Measurements from ENCODE around the gene PEAR1.
"Not testable (repeated sequence)": the region's sequence is repeated elsewhere in the genome, so short reads cannot be mapped to it uniquely, and the experiment has no call there.

The PEAR1 gene

DNA sequence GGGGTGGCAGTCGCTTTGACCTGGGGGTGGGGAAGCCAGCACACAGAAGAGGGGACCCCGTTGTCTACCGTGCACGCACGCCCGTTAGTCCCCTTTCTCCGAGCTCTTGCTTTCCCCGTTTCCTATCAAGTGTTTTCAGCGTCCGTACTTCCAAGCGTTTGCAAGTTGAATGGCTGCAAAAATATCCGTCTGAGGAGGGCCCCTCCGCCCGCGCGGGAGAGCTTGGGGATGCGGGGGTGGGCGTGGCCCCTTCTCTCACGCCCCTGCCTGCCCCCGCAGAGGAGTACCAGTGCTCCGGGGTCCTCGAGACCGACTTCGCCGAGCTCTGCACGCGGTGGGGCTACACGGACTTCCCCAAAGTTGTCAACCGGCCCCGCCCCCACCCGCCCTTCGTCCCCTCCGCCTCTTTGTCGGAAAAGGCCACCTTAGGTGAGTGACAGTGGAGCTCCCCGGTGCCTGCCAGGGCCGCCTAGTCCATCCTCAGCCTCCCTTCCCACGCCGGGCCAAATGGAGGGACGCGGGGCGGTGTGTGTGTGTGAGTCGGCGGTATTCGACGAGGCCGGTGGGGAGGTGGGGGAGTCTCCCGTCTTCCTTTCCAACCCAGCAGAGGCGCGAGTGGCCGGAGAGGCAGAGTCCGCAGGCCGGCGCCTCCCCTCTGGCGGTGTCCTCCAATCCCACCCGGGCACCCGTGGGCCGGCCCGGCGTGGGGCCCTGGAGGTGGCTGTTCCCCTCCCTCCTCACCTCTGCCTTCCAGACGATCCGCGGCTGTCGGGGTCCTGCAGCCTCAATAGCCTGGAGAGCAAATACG lies 30.4 kb downstream of the PEAR1 start:
- DNase-seq, result no peak

DNA sequence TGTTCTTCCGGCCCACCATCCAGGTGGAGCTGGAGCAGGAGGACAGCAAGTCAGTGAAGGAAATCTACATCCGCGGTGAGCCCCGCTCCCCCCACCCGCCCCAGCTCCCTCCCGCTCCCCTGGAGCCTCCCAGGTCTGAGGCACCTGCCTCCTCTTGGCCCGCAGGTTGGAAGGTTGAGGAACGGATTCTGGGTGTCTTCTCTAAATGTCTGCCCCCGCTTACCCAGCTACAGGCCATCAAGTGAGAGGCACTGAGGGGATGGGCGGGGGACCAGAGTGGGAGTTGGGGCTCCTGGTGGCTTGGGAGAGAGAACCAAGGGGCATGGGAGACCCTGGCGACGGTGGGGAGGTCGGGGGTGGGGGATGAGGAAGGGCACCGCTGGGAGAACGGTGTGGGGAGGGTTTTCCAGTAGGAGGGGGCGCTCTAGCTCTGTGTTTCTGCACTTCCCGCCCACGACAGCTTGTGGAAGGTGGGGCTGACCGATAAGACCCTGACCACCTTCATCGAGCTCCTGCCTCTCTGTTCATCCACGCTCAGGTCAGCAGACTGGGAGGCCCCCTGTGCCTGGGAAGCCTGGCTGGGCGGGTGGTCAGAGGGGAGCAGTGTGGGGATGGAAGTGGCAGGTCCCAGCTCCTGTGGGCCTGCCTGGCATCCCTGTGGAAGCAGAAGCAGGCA lies 31.1 kb downstream of the PEAR1 start:
- DNase-seq, result no peak

DNA sequence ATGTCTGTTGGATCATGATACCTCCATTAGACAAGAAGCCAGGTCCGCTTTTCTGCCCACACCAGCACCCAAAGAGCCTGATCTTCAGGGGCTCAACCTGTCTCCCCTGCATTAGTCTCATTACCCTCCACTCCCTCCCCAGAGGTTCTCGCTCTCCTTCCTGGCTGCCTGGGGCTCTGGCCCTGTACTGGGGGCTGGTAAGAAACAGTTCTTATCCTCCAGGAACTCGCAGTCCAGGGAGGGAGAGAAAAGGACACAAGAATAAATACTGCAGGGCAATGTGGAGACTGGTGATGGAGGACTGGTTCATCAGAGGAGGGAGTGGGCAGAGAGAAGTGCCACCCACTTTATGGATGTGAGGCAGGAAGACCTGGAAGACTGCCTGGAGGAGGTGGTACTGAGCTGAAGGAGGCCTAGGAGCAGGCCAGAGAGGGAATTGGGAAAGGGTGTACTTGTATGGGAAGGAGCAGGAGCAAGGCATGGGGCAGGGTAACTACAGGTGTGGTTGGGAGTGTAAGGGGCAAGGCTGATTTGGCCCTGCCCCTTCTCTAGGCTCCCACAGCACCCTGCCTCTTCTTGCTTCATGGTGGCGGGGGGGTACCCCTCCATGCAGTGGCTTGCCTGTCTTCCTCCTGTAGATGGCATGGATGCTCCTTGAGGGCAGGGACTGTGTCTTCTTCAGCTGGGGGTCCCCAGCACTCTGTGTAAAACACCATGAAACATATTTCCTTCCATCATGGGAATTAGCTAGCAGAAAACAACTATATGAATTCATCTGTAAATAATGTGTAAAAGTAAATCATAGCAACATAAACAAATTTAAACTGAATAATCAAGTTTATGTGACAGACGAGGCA lies 31.9 kb downstream of the PEAR1 start:
- no peak for DNase-seq

DNA sequence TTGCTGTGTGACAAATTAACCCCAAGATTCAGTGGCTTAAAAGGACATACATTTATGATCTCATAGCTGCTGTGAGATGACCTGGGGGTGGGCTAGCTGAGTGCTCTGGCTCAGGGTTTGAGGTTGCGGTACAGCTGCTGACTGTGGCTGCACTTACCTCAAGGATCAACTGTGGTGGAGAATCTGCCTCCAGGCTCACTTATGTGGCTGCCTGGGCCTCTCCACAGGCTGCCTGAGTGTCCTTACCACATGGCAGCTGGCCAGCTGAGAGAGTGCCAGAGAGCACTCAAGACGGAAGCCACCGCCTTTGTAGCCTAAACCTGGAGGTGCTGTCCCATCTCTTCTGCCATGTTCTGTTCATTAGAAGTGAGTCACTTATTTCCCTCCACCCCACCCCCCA lies 32.7 kb downstream of the PEAR1 start:
- peak; percentile 48 to 65 for DNase-seq

- not testable (repeated sequence) for DNase-seq
Observed at GRCh38 chr1:156926695-156927094, 33.2 kb downstream of the PEAR1 start.

- DNase-seq, result no peak
Observed at GRCh38 chr1:156927215-156928042, 33.9 kb downstream of the PEAR1 start.

GRCh38 chr1:156928043-156928602 lies 34.6 kb downstream of the PEAR1 start:
- DNase-seq, result no peak

- no peak for DNase-seq
Observed at GRCh38 chr1:156929596-156930238, 36.2 kb downstream of the PEAR1 start.

- no peak for DNase-seq
Observed at GRCh38 chr1:156930483-156930882, 37.0 kb downstream of the PEAR1 start.

- DNase-seq, result no peak
Observed at GRCh38 chr1:156931211-156931952, 37.9 kb downstream of the PEAR1 start.

GRCh38 chr1:156931974-156932710 lies 38.6 kb downstream of the PEAR1 start:
- DNase-seq, result no peak

DNA sequence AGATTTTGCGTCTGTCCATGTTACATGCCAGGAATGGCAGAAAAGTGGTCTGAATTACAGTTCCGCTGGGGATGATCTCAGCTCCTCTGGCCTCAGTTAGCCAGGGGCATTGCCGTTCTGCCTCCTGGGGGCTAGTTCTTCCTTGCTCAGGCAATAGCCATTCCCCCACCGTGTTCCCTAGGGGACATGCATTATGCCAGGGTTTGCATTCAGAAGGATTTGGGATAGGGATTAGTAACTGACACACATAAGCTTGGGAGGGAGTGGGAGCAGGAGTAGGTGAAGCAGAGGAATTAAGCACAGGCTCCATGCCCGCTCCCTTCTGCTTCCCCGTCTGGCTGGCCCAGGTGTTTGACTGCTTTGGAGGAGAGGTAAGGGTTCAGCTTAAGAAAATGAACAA lies 39.6 kb downstream of the PEAR1 start:
- no peak for DNase-seq

- no peak for DNase-seq
Observed at GRCh38 chr1:156935505-156936128, 42.1 kb downstream of the PEAR1 start.

DNA sequence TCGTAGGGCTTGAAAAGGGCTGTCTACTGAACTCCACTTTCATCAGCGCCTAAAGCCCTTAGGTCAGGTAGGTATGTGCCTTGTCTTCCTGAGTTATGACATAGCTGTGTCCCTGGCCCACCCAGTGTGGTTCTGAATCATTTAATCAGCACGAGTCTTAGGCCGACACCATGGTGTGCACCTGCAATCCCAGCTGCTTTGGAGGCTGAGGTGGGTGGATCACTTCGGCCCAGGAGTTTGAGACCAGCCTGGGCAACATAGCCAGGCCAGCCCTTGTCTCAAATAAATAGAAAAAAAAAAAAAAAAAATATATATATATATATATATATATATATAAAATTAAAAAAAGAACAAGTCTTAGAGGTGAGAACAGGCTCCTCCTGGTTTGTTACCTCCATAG lies 42.7 kb downstream of the PEAR1 start:
- DNase-seq, result no peak

GRCh38 chr1:156936721-156937220 lies 43.3 kb downstream of the PEAR1 start:
- no peak for DNase-seq

GRCh38 chr1:156937883-156938282 lies 44.4 kb downstream of the PEAR1 start:
- DNase-seq, result no peak

DNA sequence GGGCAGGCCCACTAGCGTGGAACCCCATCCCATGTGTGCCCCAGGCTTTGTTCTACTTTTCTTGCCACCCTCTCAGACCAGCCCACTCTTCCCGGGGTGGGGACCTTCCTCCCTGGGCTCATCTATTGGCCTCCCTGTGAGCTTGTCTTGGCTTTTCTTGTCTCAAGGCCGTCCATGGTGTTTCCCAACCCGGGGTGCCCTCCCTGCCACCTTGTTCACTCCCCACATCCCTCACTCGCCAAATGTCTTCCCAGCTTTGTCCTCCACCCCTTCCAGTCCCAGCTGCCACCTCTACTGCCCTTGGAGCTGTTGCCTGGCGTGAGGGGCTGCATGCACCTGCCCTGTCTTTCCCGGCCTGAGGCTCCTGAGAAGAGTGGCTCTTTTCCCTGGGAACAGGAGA lies 45.3 kb downstream of the PEAR1 start:
- no peak for DNase-seq

DNA sequence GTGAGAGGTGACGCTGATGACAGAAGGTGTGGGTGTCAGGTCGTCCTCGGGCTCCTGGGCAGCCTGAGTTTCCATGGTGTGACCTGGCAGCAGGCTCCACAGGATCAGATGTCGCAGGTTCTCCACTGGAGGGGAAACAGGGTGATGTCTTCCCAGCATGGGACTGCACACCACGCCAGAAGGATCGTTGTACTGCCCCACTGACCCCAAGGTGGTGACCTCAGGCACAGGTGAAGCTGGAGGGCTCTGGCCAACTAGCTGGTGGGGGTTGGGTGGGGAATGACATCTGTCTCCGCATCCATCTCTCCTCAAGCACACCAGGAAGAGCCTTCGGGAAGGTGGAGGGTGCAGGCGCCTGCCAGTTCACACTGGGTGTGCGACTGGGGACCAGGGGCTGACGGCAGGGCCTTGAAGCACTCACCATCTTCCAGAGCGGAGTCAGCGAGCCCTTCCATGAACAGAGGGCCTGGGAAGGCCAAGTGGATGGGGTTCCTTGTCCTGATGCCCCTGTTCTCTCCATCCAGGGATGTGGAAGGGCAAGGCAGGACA lies 46.3 kb downstream of the PEAR1 start:
- no peak for DNase-seq

- no peak for DNase-seq
Observed at GRCh38 chr1:156941675-156942074, 48.2 kb downstream of the PEAR1 start.

All from AML-193 (cell line).